Measurements from ENCODE around the gene FADS2. TPM values are rescaled to one million over a fixed set of nuclear protein-coding genes. Genes with fewer than 3 reads are reported as not detected.

Gene FADS2
- total and polyA plus RNA-seq, 2 of the 13 experiments (the other 11 are each of a cell fraction or from before 2014, with no cell fraction given), result 90.1 to 124 TPM

DNA sequence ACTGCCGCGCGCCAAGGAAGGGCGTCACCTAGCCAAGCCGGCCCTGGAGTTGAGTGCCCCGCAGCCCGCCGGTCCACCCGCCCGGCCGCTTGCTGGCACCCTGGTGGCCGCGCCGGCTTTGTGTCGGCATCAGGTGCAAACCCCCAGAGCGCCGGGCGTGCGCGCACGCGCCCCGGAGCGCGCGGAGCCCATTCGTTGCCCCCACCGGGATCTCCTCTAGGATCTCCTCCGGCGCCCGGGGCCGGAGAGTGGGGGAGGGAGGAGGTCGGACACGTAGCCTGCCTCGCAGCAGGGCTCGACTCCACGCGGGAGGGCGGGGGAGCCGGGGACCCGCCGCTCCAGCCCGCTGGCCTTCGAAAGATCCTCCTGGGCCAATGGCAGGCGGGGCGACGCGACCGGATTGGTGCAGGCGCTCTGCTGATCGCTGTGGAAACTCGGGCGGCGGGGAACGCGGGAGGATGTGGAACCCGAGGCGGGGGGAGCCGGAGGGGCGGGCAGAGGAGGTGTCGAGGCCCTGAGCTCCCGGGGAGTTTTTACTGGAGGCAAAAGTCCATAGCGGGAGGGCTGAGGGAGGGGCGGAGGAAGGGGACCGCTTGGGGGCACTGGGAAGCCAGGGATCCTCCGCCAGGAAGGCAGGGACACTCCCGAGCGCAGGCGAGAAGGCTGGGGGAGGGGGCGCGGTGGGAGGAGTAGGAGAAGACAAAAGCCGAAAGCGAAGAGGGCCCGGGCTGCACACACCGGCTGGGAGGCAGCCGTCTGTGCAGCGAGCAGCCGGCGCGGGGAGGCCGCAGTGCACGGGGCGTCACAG is at the start of gene FADS2 (continued):
- TF ChIP-seq HNF1B (CRISPR knock-in tag; IDR thresholded peaks at IDR 0.05) (no peak), CCAR2 (optimal IDR thresholded peaks at IDR 0.05; ENCODE audit: low read depth, low read length) (no peak), ETV5 (CRISPR knock-in tag; IDR thresholded peaks at IDR 0.05; ENCODE audit: borderline replicate concordance) (no peak; the same call in 1 of the 2 replicates), BRD4 (CRISPR knock-in tag; IDR thresholded peaks at IDR 0.05) (no peak), ZC3H13 (CRISPR knock-in tag; IDR thresholded peaks at IDR 0.05) (peak; percentile 65; the same call in 1 of the 2 replicates), JARID2 (CRISPR knock-in tag; IDR thresholded peaks at IDR 0.05; ENCODE audit: insufficient replicate concordance) (no peak), ADNP (CRISPR knock-in tag; IDR thresholded peaks at IDR 0.05) (no peak), PITX1 (CRISPR knock-in tag; IDR thresholded peaks at IDR 0.05) (peak; percentile 6; the same call in 1 of the 2 replicates), SIN3A (IDR thresholded peaks at IDR 0.05; ENCODE audit: borderline replicate concordance, low read depth, low read length) (no peak), ZNF446 (CRISPR knock-in tag; IDR thresholded peaks at IDR 0.05) (no peak), HOXA3 (CRISPR knock-in tag; IDR thresholded peaks at IDR 0.05) (peak; percentile 61; the same call in 1 of the 2 replicates), PLRG1 (conservative IDR thresholded peaks at IDR 0.05) (no peak), RFX1 (IDR thresholded peaks at IDR 0.05) (no peak)
- TF ChIP-seq, protein P1, sequence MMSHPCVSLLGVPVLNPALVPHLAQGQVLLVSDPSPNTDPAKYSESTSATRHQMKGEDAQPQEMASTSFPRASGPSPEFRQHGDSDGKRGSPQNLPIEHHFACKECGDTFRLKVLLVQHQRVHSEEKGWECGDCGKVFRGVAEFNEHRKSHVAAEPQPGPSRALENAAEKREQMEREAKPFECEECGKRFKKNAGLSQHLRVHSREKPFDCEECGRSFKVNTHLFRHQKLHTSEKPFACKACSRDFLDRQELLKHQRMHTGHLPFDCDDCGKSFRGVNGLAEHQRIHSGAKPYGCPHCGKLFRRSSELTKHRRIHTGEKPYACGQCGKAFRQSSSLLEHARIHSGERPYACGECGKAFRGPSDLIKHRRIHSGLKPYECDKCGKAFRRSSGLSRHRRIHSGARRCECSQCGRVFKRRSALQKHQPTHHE (CRISPR knock-in tag; IDR thresholded peaks at IDR 0.05; ENCODE audit: borderline replicate concordance), result peak; percentile 26
- TF ChIP-seq, protein P2, sequence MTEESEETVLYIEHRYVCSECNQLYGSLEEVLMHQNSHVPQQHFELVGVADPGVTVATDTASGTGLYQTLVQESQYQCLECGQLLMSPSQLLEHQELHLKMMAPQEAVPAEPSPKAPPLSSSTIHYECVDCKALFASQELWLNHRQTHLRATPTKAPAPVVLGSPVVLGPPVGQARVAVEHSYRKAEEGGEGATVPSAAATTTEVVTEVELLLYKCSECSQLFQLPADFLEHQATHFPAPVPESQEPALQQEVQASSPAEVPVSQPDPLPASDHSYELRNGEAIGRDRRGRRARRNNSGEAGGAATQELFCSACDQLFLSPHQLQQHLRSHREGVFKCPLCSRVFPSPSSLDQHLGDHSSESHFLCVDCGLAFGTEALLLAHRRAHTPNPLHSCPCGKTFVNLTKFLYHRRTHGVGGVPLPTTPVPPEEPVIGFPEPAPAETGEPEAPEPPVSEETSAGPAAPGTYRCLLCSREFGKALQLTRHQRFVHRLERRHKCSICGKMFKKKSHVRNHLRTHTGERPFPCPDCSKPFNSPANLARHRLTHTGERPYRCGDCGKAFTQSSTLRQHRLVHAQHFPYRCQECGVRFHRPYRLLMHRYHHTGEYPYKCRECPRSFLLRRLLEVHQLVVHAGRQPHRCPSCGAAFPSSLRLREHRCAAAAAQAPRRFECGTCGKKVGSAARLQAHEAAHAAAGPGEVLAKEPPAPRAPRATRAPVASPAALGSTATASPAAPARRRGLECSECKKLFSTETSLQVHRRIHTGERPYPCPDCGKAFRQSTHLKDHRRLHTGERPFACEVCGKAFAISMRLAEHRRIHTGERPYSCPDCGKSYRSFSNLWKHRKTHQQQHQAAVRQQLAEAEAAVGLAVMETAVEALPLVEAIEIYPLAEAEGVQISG (CRISPR knock-in tag; IDR thresholded peaks at IDR 0.05), result 0 out of 2 replicates have a peak, but pooled peaks have one; percentile 3
- TF ChIP-seq, protein P3, sequence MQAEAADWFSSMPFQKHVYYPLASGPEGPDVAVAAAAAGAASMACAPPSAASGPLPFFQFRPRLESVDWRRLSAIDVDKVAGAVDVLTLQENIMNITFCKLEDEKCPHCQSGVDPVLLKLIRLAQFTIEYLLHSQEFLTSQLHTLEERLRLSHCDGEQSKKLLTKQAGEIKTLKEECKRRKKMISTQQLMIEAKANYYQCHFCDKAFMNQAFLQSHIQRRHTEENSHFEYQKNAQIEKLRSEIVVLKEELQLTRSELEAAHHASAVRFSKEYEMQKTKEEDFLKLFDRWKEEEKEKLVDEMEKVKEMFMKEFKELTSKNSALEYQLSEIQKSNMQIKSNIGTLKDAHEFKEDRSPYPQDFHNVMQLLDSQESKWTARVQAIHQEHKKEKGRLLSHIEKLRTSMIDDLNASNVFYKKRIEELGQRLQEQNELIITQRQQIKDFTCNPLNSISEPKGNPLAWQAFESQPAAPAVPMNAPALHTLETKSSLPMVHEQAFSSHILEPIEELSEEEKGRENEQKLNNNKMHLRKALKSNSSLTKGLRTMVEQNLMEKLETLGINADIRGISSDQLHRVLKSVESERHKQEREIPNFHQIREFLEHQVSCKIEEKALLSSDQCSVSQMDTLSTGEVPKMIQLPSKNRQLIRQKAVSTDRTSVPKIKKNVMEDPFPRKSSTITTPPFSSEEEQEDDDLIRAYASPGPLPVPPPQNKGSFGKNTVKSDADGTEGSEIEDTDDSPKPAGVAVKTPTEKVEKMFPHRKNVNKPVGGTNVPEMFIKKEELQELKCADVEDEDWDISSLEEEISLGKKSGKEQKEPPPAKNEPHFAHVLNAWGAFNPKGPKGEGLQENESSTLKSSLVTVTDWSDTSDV (CRISPR knock-in tag; IDR thresholded peaks at IDR 0.05), result peak; percentile 77; the same call in 1 of the 2 replicates
- TF ChIP-seq, protein P4, sequence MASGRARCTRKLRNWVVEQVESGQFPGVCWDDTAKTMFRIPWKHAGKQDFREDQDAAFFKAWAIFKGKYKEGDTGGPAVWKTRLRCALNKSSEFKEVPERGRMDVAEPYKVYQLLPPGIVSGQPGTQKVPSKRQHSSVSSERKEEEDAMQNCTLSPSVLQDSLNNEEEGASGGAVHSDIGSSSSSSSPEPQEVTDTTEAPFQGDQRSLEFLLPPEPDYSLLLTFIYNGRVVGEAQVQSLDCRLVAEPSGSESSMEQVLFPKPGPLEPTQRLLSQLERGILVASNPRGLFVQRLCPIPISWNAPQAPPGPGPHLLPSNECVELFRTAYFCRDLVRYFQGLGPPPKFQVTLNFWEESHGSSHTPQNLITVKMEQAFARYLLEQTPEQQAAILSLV (CRISPR knock-in tag; IDR thresholded peaks at IDR 0.05; ENCODE audit: borderline replicate concordance), result peak; percentile 44; the same call in 1 of the 2 replicates
- TF ChIP-seq, protein P5, sequence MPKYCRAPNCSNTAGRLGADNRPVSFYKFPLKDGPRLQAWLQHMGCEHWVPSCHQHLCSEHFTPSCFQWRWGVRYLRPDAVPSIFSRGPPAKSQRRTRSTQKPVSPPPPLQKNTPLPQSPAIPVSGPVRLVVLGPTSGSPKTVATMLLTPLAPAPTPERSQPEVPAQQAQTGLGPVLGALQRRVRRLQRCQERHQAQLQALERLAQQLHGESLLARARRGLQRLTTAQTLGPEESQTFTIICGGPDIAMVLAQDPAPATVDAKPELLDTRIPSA (CRISPR knock-in tag; IDR thresholded peaks at IDR 0.05; ENCODE audit: borderline replicate concordance), result no peak

Measured in HepG2 (cell line).